LNCaP clone FGC (cell line): ENCODE data around the gene PRR14.

Source experiments
- DNase-seq: peaks from one replicate; pipeline ENCODE4 v3.0.0-alpha.2; 2011; ENCODE audit warnings: low read depth
- H3K4me3 ChIP-seq: 2 replicates; pipeline ENCODE4 v1.5.1; 2011; ENCODE audit warnings: mild to moderate bottlenecking, low read depth, low read length, control low read depth
- CTCF ChIP-seq: IDR thresholded peaks from 2 replicates; pipeline ENCODE4 v1.5.1; 2012; ENCODE audit warnings: mild to moderate bottlenecking; ENCODE audit not compliant: control insufficient read depth, insufficient read depth; ENCODE audit errors: extremely low read depth

Gene PRR14

GRCh38 chr16:30665830-30666190, 15.1 kb downstream of the PRR14 start:
- H3K4me3 ChIP-seq, result no peak overlapping the region
- TF ChIP-seq CTCF, result no peak
- DNase-seq, result no peak

- H3K4me3 ChIP-seq, result no peak overlapping the region
- DNase-seq, result no peak
- no peak for TF ChIP-seq CTCF
Measured at GRCh38 chr16:30666681-30667080, 15.9 kb downstream of the PRR14 start.

GRCh38 chr16:30667361-30667905, 16.7 kb downstream of the PRR14 start:
- H3K4me3 ChIP-seq, result no peak overlapping the region
- no peak for TF ChIP-seq CTCF
- no peak for DNase-seq

- no peak overlapping the region for H3K4me3 ChIP-seq
Measured at GRCh38 chr16:30668393-30668792, 17.6 kb downstream of the PRR14 start.

GRCh38 chr16:30669026-30669902, 18.5 kb downstream of the PRR14 start:
- TF ChIP-seq CTCF, result no peak
- H3K4me3 ChIP-seq, result no peak overlapping the region
- no peak for DNase-seq

More at GRCh38 chr16:30668393-30668792, 17.6 kb downstream of the PRR14 start:
- TF ChIP-seq CTCF, result no peak
- DNase-seq, result no peak

- DNase-seq, result no peak
- no peak for TF ChIP-seq CTCF
- no peak overlapping the region for H3K4me3 ChIP-seq
Measured at GRCh38 chr16:30669903-30670824, 19.4 kb downstream of the PRR14 start.
